Activated gamma-delta T cell (primary cell): ENCODE results near the gene SLC22A16.

Experiments used
- DNase-seq: peaks from one replicate; lab custom pipeline; 2025; lab: John Stamatoyannopoulos, UW

Gene SLC22A16

GRCh38 chr6:110448846-110449540 lies 27.4 kb downstream of the SLC22A16 start:
- DNase-seq, result no peak

GRCh38 chr6:110447761-110448160 lies 28.7 kb downstream of the SLC22A16 start:
- no peak for DNase-seq

- DNase-seq, result no peak
These were observed 30.0 kb downstream of the SLC22A16 start for GRCh38 chr6:110446405-110446804.

DNA sequence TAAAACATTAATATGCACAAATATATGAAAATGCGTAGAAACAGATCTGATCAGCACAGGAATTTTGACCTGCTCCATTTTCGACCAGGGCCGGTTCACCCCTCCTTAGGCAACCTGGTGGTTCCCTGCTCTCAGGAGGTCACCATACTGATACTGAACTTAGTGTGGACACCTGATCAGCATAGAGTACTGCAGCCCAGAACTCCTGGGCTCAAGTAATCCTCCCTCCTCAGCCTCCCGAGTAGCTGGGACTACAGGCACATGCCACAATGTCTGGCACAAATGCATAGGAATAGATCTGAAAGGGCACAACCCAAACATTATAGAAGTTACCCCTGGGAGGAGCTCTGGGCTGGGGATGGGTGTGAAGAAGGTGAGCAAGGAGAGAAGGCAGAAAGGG lies 36.4 kb downstream of the SLC22A16 start:
- DNase-seq, result no peak

- no peak for DNase-seq
These were observed 37.1 kb downstream of the SLC22A16 start for GRCh38 chr6:110439356-110439755.

- DNase-seq, result no peak
These were observed 41.3 kb downstream of the SLC22A16 start for GRCh38 chr6:110434961-110435602.

- no peak for DNase-seq
These were observed 44.0 kb downstream of the SLC22A16 start for GRCh38 chr6:110432285-110432900.

DNA sequence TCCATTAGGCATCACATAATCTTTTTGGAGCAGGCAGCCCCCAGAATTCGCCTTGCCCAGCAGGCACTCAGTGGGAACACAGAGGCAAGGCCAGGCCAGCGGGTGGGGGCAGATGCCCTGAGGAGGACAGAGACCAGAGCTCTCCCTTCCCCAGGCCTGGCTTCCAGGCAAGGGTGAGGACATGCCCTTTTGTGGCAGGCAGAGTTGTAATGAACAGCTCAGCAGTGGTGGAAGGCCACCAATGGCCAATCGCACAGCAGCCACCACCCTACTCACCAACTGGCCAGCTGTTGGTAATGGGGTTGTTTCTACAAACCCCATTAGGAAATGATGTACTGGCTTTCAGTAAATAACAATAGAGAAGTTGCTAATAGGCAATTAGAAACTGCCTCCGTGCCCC lies 45.7 kb downstream of the SLC22A16 start:
- DNase-seq, result no peak

DNA sequence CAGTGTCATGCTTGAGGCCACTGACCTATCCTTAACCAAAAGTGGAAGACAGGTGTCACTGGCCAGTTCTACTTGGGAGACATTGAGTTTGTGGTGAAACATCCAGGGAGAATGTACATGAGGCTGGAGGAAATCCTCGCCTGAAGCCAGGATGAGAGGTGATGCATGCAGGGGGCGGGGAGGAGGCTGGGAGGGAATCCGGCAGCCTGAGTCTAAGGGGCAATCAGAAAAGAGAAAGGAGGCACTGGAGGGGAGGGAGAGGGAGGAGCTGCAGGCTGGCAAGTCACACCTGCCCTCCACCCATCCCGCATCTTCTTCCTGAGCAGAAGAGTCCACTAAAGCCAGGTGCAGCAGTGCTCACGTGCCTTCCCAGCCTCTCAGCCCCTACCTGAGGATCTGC lies 46.2 kb downstream of the SLC22A16 start:
- DNase-seq, result no peak

GRCh38 chr6:110428153-110428552 lies 48.3 kb downstream of the SLC22A16 start:
- no peak for DNase-seq

- DNase-seq, result no peak
These were observed 50.6 kb downstream of the SLC22A16 start for GRCh38 chr6:110425816-110426215.

GRCh38 chr6:110422444-110422822 lies 54.0 kb downstream of the SLC22A16 start:
- DNase-seq, result no peak

GRCh38 chr6:110421749-110422443 lies 54.5 kb downstream of the SLC22A16 start:
- no peak for DNase-seq

DNA sequence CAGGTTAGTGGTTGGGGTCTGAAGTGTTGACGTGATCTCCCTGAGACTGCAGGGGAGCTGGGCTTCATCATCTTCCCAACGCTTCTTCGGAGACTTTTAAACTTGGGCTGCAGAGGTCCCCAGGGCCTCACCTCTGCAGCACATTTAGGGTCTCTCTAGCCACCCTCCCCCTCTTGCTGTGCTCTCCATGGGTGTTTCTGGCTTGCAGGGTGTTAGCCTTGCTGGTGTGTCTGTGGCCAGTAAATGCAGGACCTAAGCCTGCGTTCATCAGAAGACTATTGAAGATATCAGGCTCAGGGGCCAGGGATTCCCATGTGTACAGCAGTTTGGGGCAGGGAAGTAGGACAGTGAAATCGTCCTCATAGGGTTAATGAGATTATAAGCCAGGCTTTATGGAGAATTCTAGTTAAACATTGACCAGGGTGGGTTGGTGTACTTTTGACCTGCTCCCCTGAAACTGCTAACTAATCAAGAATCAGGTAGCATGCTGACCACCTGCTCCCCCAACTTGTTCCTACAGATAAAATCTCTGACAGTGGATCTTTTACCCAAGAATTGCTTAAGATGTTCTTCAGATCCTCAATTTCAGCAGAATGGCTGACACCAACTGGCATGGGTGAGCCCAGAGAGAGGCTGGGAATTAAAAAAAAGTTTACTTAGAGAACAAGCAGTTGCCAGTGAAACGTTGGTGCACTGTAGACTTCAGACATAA lies 57.2 kb downstream of the SLC22A16 start:
- DNase-seq, result no peak

- DNase-seq, result no peak
These were observed 57.8 kb downstream of the SLC22A16 start for GRCh38 chr6:110418594-110418993.

DNA sequence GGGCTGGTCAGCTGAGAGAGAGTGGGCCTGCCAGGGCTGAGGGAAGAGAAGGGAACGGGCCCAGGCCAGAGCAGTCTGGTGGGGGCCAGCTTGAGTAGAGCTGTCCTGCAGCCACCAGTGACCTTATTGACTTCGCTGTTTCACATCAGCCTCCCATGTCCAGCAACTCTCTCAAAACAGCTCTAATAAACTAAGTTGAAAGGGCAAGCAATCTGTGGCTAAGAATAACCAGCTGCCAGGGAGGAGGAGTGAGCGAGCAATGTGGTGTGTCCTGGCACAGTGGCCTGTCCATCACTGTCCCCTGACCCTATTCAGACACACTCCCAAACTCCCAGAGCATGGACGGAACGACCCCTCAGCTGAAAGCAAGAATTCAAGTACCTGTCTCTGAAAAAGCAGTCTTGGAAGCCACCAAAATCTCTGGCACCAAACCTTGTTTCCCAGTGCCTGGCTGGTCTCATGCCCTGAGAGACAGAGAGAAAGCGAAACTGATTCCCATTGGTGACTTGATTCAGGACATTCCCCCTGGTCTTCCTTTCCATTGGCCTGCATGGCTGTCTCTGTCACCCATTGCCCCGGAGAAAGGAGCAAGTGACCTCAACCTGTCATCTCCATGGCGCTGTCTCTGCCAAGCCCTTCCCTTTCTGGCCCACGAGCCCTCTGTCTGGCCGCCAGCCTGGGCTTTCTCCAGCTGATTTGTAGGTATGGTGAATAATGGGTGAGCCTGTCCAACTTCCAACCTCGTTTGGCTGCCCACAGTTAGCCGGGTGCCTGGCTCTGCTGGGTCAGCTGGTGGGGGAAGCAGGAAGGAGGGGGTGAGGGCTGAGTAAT lies 61.1 kb downstream of the SLC22A16 start, which contains the start of gene DDO:
Gene DDO (minus strand): TSS at position 490 of the 831 bp plus-strand sequence. CDS start 2,113 bp downstream, outside the sequence.
- DNase-seq, result no peak

- no peak for DNase-seq
These were observed 61.7 kb downstream of the SLC22A16 start for GRCh38 chr6:110414669-110415068.

DNA sequence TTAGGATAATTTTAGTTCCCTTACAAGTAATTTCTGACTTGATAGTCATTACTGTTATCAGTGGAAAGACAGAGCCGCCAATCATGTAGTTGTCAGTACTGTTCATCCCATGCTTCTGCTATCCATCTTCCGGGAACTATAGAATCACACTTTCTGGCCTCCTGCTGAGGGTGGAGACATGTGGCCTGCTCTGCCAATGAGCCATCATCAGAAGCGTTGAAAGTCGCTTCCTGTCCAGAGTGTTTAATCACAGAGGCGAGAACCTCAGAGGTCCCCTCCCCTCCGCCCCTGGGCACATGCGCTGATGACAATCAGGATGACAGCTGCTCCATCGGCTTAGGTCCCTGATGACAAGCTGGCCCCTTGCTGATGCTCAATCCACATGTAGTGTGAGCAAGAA lies 64.1 kb downstream of the SLC22A16 start:
- DNase-seq, result no peak

DNA sequence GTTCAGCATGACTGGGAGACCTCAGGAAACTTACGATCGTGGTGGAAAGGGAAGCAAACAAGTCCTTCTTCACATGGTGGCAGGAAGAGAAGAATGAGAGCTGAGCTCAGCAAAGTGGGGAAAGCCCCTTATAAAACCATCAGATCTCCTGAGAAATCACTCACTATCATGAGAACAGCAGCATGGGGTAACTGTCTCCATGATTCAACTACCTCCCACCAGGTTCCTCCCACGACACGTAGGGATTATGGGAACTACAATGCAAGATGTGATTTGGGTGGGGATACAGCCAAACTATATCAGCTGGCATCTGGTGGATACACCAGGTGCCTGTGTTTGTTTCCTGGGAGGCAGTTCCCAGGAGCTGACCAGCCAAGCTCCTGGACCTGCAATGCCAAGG lies 65.9 kb downstream of the SLC22A16 start:
- no peak for DNase-seq

- no peak for DNase-seq
These were observed 66.6 kb downstream of the SLC22A16 start for GRCh38 chr6:110409794-110410193.

DNA sequence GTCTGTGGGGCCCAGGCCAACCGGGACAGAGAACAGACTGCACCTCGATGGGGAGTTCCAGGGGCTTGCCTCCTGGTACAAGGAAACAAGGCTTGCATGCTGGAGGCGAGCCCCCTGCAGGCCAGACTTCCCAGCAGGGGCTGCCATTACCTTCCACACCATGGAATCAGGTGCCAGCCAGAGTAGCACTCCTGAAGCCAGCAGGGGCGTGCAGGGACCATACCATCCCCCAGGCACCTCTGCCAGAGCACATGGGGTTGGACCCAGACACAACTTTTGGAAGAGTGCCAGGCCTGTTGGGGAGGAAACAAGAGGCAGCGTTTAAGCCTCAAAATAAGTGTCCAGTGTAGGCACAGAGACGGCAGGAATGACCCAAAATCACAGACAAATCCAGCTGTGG lies 67.5 kb downstream of the SLC22A16 start:
- DNase-seq, result no peak
